Measurements from ENCODE around the gene CACNA1I.

Gene CACNA1I

GRCh38 chr22:39535831-39536449 lies 34.6 kb upstream of the CACNA1I start:
- DNase-seq (ENCODE audit: low spot score): no peak

- DNase-seq (ENCODE audit: low spot score): no peak
These were observed 33.8 kb upstream of the CACNA1I start for GRCh38 chr22:39536711-39537110.

GRCh38 chr22:39537975-39538374 lies 32.6 kb upstream of the CACNA1I start:
- no peak for DNase-seq (ENCODE audit: low spot score)

GRCh38 chr22:39543095-39543494 lies 27.5 kb upstream of the CACNA1I start:
- no peak for DNase-seq (ENCODE audit: low spot score)

GRCh38 chr22:39545386-39546365 lies 24.9 kb upstream of the CACNA1I start:
- DNase-seq (ENCODE audit: low spot score): no peak

GRCh38 chr22:39546889-39547586 lies 23.5 kb upstream of the CACNA1I start:
- no peak for DNase-seq (ENCODE audit: low spot score)

GRCh38 chr22:39547587-39547947 lies 23.0 kb upstream of the CACNA1I start:
- DNase-seq (ENCODE audit: low spot score): no peak

GRCh38 chr22:39553429-39553828 lies 17.1 kb upstream of the CACNA1I start:
- DNase-seq (ENCODE audit: low spot score): no peak

- DNase-seq (ENCODE audit: low spot score): no peak
These were observed 16.4 kb upstream of the CACNA1I start for GRCh38 chr22:39554151-39554550.

GRCh38 chr22:39556970-39557841 lies 13.3 kb upstream of the CACNA1I start:
- DNase-seq (ENCODE audit: low spot score): no peak

- no peak for DNase-seq (ENCODE audit: low spot score)
These were observed 12.3 kb upstream of the CACNA1I start for GRCh38 chr22:39558254-39558727.

- no peak for DNase-seq (ENCODE audit: low spot score)
These were observed 11.6 kb upstream of the CACNA1I start for GRCh38 chr22:39558950-39559349.

GRCh38 chr22:39559456-39560105 lies 11.0 kb upstream of the CACNA1I start:
- no peak for DNase-seq (ENCODE audit: low spot score)

GRCh38 chr22:39560127-39560526 lies 10.4 kb upstream of the CACNA1I start:
- no peak for DNase-seq (ENCODE audit: low spot score)

- DNase-seq (ENCODE audit: low spot score): no peak
These were observed 7.6 kb upstream of the CACNA1I start for GRCh38 chr22:39562839-39563489.

GRCh38 chr22:39563571-39564428 lies 6.8 kb upstream of the CACNA1I start:
- DNase-seq (ENCODE audit: low spot score): no peak

GRCh38 chr22:39565414-39565944 lies 5.1 kb upstream of the CACNA1I start:
- DNase-seq (ENCODE audit: low spot score): no peak

GRCh38 chr22:39567135-39567946 lies 3.2 kb upstream of the CACNA1I start:
- DNase-seq (ENCODE audit: low spot score): no peak

Measured in globus pallidus (tissue), 1 donor.